ENCODE measurements around the gene OVAAL. TPM values are rescaled to one million over a fixed set of nuclear protein-coding genes. Genes with fewer than 3 reads are reported as not detected.

The OVAAL gene
- total RNA-seq, 2 donors from 2014 or later = not detected

DNA sequence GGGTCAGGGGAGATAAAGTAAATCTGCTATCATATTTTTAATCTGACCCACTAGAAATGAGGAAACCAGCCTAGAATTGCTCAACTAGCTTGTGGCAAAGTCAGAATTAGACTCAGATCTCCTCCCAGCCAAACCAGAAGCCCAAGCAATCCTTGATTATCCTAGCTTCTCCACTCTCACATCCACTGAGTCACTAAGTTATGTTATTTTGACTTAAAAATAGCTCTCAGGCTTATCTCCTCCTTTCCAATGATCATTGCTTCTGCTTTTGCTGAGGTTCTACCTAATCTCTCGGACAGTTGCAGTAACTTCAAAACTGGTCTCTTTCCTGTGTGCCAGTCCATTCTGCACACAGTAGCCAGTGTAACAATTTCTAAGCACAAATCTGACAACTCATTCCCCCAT, 22.9 kb downstream of the OVAAL start:
- Histone ChIP-seq H3K36me3 (no peaks in the 10 kb centered on the region), H3K9me3 (no peaks in the 10 kb centered on the region), H3K4me1 (no peaks in the 10 kb centered on the region), H3K27ac (no peak overlapping the region), H3K4me3 (no peak overlapping the region), H3K9ac (ENCODE audit: low read depth in 2 of 2, low read length in 2 of 2) (no peak overlapping the region), H3K27me3 (no peaks in the 10 kb centered on the region)
- intact Hi-C loops (cut with DNase I) = no loop called here
- TF ChIP-seq, protein P1, sequence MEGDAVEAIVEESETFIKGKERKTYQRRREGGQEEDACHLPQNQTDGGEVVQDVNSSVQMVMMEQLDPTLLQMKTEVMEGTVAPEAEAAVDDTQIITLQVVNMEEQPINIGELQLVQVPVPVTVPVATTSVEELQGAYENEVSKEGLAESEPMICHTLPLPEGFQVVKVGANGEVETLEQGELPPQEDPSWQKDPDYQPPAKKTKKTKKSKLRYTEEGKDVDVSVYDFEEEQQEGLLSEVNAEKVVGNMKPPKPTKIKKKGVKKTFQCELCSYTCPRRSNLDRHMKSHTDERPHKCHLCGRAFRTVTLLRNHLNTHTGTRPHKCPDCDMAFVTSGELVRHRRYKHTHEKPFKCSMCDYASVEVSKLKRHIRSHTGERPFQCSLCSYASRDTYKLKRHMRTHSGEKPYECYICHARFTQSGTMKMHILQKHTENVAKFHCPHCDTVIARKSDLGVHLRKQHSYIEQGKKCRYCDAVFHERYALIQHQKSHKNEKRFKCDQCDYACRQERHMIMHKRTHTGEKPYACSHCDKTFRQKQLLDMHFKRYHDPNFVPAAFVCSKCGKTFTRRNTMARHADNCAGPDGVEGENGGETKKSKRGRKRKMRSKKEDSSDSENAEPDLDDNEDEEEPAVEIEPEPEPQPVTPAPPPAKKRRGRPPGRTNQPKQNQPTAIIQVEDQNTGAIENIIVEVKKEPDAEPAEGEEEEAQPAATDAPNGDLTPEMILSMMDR (IDR thresholded peaks at IDR 0.05) = no peak
- no peak for DNase-seq

DNA sequence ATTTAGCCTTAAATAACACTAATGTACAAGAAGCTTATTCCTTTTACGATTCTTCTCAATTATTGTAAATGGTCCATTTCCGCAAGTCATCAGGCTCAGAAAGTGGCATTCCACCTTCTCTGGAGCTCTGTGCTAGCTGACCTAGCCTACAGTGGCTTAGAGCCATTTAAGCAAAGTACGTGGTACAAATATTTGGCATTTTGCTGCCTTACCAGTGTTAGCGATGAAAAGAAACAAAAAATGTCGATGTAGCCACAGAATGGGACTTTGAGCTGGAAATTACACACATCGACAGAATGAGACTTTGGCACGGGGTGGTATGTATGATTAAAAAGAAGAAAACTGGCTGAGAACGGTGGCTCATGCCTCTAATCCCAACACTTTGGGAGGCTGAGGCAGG, 26.1 kb downstream of the OVAAL start:
- Histone ChIP-seq H3K27ac (no peak overlapping the region), H3K9ac (ENCODE audit: low read depth in 2 of 2, low read length in 2 of 2) (no peak overlapping the region), H3K36me3 (no peaks in the 10 kb centered on the region), H3K4me1 (no peaks in the 10 kb centered on the region), H3K9me3 (no peaks in the 10 kb centered on the region), H3K4me3 (no peak overlapping the region), H3K27me3 (no peaks in the 10 kb centered on the region)
- intact Hi-C loops (cut with DNase I) = no loop called here
- TF ChIP-seq, protein P1 (IDR thresholded peaks at IDR 0.05) = no peak
- no peak for DNase-seq

DNA sequence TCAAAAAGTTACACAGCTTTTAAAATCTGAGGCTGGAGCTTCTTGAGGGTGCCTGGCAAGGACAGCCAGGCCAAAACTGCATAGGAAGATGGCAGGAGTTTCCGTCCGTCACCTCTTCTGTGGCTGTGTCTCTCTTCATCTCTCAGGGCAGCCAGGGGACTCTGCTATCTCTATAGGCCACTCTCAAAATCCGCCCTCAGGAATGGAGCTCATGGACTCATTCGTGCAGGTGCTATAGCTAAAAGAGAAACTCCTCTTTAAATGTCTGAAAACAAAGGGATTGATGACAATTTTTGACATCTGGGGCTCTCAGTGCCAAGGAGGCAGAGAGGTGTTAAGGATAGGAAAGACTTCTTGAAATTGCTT, 27.2 kb downstream of the OVAAL start:
- Histone ChIP-seq H3K9ac (ENCODE audit: low read depth in 2 of 2, low read length in 2 of 2) (no peak overlapping the region), H3K36me3 (no peaks in the 10 kb centered on the region), H3K4me3 (no peak overlapping the region), H3K9me3 (no peaks in the 10 kb centered on the region), H3K27me3 (no peaks in the 10 kb centered on the region), H3K4me1 (no peaks in the 10 kb centered on the region), H3K27ac (no peak overlapping the region)
- TF ChIP-seq, protein P1 (IDR thresholded peaks at IDR 0.05) = no peak
- intact Hi-C loops (cut with DNase I) = no loop called here
- no peak for DNase-seq

DNA sequence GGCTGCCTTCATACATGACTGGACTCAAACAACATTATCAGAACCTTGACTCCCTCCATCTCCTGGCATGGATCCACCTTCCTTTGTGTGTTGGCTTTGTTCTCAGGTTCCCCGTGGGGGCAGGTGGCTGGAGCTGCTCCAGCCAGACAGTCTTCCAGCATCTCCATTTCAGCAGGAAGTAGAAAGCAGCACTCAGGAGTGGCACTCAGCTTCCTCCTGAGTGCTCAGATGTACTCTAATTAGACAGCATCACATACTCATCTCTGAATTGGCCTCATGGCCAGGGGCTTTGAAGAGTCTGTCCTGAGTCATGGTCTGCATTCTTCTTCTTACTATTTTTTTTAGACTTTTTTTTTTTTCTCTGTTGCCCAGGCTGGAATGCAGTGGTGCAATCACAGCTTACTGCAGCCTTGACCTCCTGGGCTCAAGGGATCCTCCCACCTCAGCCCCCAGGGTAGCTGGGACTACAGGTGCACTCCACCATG, 27.9 kb downstream of the OVAAL start:
- TF ChIP-seq, protein P1 (IDR thresholded peaks at IDR 0.05) = no peak
- intact Hi-C loops (cut with DNase I) = no loop called here
- Histone ChIP-seq H3K27me3 (no peaks in the 10 kb centered on the region), H3K36me3 (no peaks in the 10 kb centered on the region), H3K4me3 (no peak overlapping the region), H3K27ac (no peak overlapping the region), H3K9ac (ENCODE audit: low read depth in 2 of 2, low read length in 2 of 2) (no peak overlapping the region), H3K9me3 (no peaks in the 10 kb centered on the region), H3K4me1 (no peaks in the 10 kb centered on the region)
- peak; percentile 66 for DNase-seq

DNA sequence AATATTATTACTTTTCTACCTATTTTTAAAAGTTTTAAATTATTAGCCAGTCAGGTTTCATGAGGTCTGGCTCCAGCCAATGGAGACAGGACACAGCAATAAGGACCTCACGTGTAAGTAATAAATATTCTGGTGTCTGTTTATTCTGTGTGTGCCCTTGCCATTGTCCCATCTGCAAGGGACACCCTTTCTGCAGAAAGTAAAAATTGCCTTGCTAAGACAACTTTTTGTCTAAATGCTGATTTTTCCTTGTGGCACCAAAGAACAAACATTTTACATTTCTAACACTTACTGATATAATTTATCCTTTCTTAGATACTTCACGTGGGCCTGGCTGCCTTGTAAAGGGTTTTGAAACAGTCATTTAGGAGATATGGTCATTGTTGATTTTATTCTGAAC, 29.4 kb downstream of the OVAAL start:
- no peaks in the 10 kb centered on the region for H3K36me3 ChIP-seq
- DNase-seq = no peak
- no peak overlapping the region for H3K27ac ChIP-seq
- no peaks in the 10 kb centered on the region for H3K27me3 ChIP-seq
- H3K9me3 ChIP-seq = no peaks in the 10 kb centered on the region
- TF ChIP-seq, protein P1 (IDR thresholded peaks at IDR 0.05) = no peak
- no peak overlapping the region for H3K4me3 ChIP-seq
- H3K4me1 ChIP-seq = no peaks in the 10 kb centered on the region
- intact Hi-C loops (cut with DNase I) = no loop called here
- no peak overlapping the region for H3K9ac ChIP-seq (ENCODE audit: low read depth in 2 of 2, low read length in 2 of 2)

DNA sequence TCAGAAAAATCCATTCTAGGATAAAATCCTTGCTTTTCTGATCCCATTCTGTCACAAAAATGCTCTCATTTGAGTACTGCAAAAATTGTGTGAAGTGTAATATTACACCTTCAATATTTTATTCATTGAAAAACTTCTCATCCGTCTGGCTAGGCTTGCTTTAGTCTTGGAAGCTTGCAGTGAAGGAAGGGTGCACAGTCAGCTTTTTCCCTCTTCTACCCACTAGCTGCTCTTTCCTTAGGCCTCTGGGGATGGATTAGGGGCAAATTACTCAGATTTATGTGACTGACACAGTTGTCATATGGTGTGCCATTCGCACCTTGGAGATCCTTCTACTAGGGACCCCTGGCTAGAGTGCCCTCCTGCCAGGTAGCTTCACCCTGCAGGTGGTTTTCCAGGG, 32.1 kb downstream of the OVAAL start:
- Histone ChIP-seq H3K9ac (ENCODE audit: low read depth in 2 of 2, low read length in 2 of 2) (no peak overlapping the region), H3K9me3 (no peaks in the 10 kb centered on the region), H3K4me3 (no peak overlapping the region), H3K27ac (no peak overlapping the region), H3K27me3 (no peaks in the 10 kb centered on the region), H3K36me3 (no peaks in the 10 kb centered on the region), H3K4me1 (no peaks in the 10 kb centered on the region)
- intact Hi-C loops (cut with DNase I) = no loop called here
- TF ChIP-seq, protein P1 (IDR thresholded peaks at IDR 0.05) = no peak
- no peak for DNase-seq
